GM21619 (cell line): ENCODE results near the gene SLC30A1.

Experiments used
- ATAC-seq: cut with Tn5 transposase; IDR thresholded peaks from one replicate; pipeline ENCODE4 v1.9.1; 2021; ENCODE audit not compliant: unreplicated experiment

Gene SLC30A1

GRCh38 chr1:211609120-211610024 lies 30.4 kb upstream of the SLC30A1 start:
- ATAC-seq, result no peak

GRCh38 chr1:211607754-211608473 lies 29.0 kb upstream of the SLC30A1 start:
- no peak for ATAC-seq

GRCh38 chr1:211606914-211607753 lies 28.2 kb upstream of the SLC30A1 start:
- peak; percentile 91 for ATAC-seq

GRCh38 chr1:211606332-211606913 lies 27.5 kb upstream of the SLC30A1 start:
- peak; percentile 80 for ATAC-seq

GRCh38 chr1:211605603-211606331 lies 26.8 kb upstream of the SLC30A1 start:
- ATAC-seq, result no peak

- ATAC-seq, result no peak
Measured at GRCh38 chr1:211605034-211605433, 26.1 kb upstream of the SLC30A1 start.

- no peak for ATAC-seq
Measured at GRCh38 chr1:211604548-211604947, 25.6 kb upstream of the SLC30A1 start.

- no peak for ATAC-seq
Measured at GRCh38 chr1:211603713-211604112, 24.8 kb upstream of the SLC30A1 start.

GRCh38 chr1:211603191-211603701 lies 24.3 kb upstream of the SLC30A1 start:
- no peak for ATAC-seq

GRCh38 chr1:211601982-211602670 lies 23.2 kb upstream of the SLC30A1 start:
- ATAC-seq, result no peak

GRCh38 chr1:211601159-211601558 lies 22.2 kb upstream of the SLC30A1 start:
- no peak for ATAC-seq

GRCh38 chr1:211599250-211599649 lies 20.3 kb upstream of the SLC30A1 start:
- ATAC-seq, result no peak

- ATAC-seq, result no peak
Measured at GRCh38 chr1:211598514-211598913, 19.6 kb upstream of the SLC30A1 start.

GRCh38 chr1:211596418-211597181 lies 17.6 kb upstream of the SLC30A1 start:
- no peak for ATAC-seq

GRCh38 chr1:211595419-211595818 lies 16.5 kb upstream of the SLC30A1 start:
- no peak for ATAC-seq

GRCh38 chr1:211591980-211592493 lies 13.1 kb upstream of the SLC30A1 start:
- ATAC-seq, result no peak

GRCh38 chr1:211589782-211590721 lies 11.1 kb upstream of the SLC30A1 start:
- ATAC-seq, result no peak
